Effector memory CD4-positive, alpha-beta T cell (primary cell): Measurements from ENCODE around the gene AGPAT2.

Experiments
- DNase-seq, 3 donors: peaks; one replicate each; pipeline ENCODE4 v3.0.0-alpha.2; 2020
- H3K27ac ChIP-seq: 2 replicates; pipeline ENCODE4 v1.7.0; 2013; ENCODE audit warnings: mild to moderate bottlenecking, low read length, moderate library complexity; ENCODE audit not compliant: insufficient read depth, poor library complexity, severe bottlenecking
- H3K27me3 ChIP-seq: replicated peaks from 2 replicates; pipeline ENCODE4 v1.7.0; 2013; ENCODE audit warnings: mild to moderate bottlenecking, low read length; ENCODE audit not compliant: insufficient read depth, control insufficient read depth, poor library complexity, severe bottlenecking
- H3K36me3 ChIP-seq: 2 replicates; pipeline ENCODE4 v1.7.0; 2013; ENCODE audit warnings: mild to moderate bottlenecking, low read length, moderate library complexity; ENCODE audit not compliant: control insufficient read depth, insufficient read depth
- H3K4me1 ChIP-seq: 2 replicates; pipeline ENCODE4 v1.7.0; 2013; ENCODE audit warnings: low read length, mild to moderate bottlenecking; ENCODE audit not compliant: control insufficient read depth, insufficient read depth, poor library complexity, severe bottlenecking
- H3K4me3 ChIP-seq: 2 replicates; pipeline ENCODE4 v1.7.0; 2013; ENCODE audit warnings: low read length, low read depth, mild to moderate bottlenecking; ENCODE audit not compliant: insufficient read depth, poor library complexity, severe bottlenecking
- H3K9me3 ChIP-seq: 2 replicates; pipeline ENCODE4 v1.7.0; 2013; ENCODE audit warnings: mild to moderate bottlenecking, low read length, moderate library complexity; ENCODE audit not compliant: control insufficient read depth

AGPAT2 gene

DNA sequence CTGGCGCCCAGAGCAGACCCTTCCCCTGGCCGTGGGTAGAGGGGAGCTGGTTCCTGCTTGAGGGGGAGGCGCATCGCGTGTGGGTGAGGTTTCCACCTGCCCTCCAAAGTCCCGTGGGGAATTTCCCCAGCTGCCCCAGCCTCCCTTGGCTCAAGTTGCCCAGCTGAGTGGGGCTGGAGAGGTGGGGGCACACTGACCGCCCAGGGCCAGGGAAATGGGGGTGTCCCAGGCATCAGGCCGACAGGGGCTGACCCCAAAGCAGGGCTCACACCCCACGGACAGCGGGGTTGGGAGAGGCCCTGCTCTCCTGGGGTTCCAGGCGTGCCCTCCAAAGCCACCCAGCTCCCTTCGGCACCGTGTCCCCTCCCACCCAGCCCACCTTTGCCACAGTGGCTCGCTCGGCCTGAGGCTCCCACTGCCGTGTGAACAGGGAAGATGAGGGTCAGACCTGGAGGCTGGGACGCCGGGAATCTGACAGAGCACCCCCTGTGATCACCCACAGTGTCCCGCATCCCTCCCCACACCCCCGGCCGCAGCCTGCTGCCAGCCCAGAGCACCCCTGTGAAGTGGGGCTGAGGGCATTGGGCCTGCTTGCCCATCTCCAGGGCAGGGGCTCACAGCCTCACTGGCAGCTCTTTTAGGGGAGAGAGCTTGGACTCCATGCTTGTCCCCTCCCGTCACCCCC is 25.5 kb downstream of the AGPAT2 start:
- H3K36me3 ChIP-seq: no peaks in the 10 kb centered on the region
- no peak for DNase-seq
- H3K9me3 ChIP-seq: no peaks in the 10 kb centered on the region
- no peak overlapping the region for H3K27ac ChIP-seq
- no peak overlapping the region for H3K4me3 ChIP-seq
- H3K27me3 ChIP-seq: peaks cover 61% of the 10 kb centered on the region
- peaks cover 23% of the 10 kb centered on the region for H3K4me1 ChIP-seq

DNA sequence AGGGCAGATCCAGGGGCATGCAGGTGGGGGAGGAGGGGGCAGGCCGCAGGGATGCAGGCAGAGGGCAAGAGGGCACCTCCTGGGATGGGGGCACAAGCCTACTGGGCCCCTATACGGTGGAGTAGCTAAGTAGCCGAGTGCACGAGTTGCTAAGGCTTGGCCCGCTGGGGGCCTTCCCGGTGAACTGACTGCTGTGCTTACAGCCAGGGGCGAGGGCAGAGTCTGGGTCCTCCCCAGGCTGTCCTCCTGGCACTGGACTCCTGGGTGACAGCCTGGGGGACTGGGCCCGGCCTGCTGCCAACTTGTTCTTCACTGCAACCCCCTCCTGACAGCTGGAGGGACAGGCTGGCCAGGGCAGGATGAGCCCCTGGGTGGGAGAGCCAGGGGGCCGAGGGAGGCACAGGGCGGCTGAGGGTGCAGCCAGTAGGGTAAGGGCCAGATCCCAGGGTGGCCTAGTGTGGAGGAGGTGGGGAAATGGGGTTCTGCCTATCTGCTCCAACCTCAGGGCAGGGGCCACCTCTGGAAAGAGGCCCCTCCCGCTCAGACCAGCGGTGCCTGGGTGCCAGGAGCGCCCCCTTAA is 26.2 kb downstream of the AGPAT2 start:
- H3K9me3 ChIP-seq: no peaks in the 10 kb centered on the region
- no peak overlapping the region for H3K4me3 ChIP-seq
- no peak for DNase-seq
- peaks cover 20% of the 10 kb centered on the region for H3K4me1 ChIP-seq
- H3K27ac ChIP-seq: no peak overlapping the region
- no peaks in the 10 kb centered on the region for H3K36me3 ChIP-seq
- peaks cover 61% of the 10 kb centered on the region for H3K27me3 ChIP-seq

- Histone ChIP-seq H3K36me3 (no peaks in the 10 kb centered on the region), H3K4me1 (peaks cover 19% of the 10 kb centered on the region), H3K27ac (no peak overlapping the region), H3K4me3 (no peak overlapping the region), H3K27me3 (peaks cover 64% of the 10 kb centered on the region), H3K9me3 (no peaks in the 10 kb centered on the region)
- DNase-seq: no peak
Measured at GRCh38 chr9:136659861-136660784, 27.1 kb downstream of the AGPAT2 start.

DNA sequence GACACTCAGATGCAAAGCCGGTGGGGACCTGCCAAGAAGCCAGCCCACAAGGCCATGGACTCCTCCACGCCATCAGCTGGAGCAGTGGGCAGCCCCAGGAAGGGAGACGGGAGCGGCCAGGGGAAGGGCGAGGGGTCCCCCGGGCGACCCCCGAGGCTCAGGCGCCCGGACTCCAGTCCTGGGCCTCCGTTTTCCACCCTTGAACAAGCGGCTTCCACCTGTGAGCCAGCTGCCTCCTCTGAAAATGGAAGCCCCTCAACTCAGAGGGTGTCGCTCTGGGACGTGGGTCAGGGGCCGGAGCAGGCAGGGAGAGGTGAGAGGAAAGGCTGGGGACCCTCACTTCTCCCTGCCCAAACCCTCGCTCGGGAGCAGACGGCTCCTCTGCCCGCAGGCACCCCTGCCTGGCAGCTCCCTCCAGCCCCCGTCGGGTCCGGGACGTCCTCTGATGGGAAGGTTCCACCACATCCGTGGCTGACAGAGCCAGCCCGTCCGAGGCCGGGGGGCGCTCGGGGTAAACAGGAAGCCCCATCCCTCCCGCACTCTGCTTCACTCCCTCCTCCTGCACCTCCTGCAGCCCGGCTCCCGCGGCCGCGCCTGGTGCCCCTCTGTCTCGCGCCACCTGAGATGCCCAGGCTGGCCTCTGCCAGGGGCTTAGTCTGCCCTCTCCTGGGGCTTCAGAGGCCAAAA is 28.3 kb downstream of the AGPAT2 start:
- Histone ChIP-seq H3K4me3 (no peak overlapping the region), H3K27ac (no peak overlapping the region), H3K4me1 (peaks cover 14% of the 10 kb centered on the region), H3K27me3 (peaks cover 55% of the 10 kb centered on the region), H3K36me3 (no peaks in the 10 kb centered on the region), H3K9me3 (no peaks in the 10 kb centered on the region)
- no peak for DNase-seq

DNA sequence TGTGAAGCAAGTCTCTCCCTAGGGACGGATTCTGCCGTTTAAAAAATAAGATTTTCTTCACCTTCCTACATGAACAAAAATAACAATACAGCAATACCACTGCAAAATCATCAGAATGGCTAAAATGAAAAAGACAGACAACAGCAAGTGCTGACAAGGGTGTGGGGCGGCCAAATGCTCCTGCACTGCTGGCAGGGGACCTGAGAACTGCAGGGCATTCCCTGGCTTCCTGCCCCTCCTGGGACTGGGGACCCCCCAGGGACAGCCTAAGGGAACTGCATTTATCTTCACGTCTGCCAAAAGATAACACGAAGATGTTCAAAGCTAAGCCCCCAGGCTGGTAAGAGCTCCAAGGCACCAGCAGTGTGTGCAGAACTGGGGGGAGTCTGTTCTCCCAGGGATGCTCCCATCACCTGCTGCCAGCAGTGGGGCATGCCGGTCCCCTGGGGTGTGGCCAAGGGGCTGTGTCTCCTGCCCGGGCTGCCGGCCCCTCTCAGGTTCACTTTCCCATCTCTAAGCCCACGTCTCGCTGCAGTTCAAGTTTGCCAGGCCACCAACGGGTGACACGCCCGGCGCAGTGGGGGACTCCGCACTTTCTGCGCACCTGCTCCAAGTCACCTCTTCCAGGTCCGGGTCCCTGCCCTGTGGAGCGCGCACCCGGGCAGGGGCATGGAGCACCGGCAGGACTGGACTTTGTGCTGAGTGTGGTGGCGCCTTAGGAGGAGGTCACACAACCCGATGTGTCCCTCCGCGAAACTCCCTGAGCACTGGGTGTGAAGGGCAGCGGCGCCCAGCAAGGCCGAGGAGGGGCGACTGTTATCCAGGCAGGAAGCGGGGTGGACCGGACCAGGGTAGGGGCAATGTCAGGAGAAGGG is 29.0 kb downstream of the AGPAT2 start:
- peaks cover 14% of the 10 kb centered on the region for H3K4me1 ChIP-seq
- DNase-seq: no peak
- no peak overlapping the region for H3K27ac ChIP-seq
- no peaks in the 10 kb centered on the region for H3K36me3 ChIP-seq
- no peak overlapping the region for H3K4me3 ChIP-seq
- H3K9me3 ChIP-seq: no peaks in the 10 kb centered on the region
- H3K27me3 ChIP-seq: peaks cover 47% of the 10 kb centered on the region

DNA sequence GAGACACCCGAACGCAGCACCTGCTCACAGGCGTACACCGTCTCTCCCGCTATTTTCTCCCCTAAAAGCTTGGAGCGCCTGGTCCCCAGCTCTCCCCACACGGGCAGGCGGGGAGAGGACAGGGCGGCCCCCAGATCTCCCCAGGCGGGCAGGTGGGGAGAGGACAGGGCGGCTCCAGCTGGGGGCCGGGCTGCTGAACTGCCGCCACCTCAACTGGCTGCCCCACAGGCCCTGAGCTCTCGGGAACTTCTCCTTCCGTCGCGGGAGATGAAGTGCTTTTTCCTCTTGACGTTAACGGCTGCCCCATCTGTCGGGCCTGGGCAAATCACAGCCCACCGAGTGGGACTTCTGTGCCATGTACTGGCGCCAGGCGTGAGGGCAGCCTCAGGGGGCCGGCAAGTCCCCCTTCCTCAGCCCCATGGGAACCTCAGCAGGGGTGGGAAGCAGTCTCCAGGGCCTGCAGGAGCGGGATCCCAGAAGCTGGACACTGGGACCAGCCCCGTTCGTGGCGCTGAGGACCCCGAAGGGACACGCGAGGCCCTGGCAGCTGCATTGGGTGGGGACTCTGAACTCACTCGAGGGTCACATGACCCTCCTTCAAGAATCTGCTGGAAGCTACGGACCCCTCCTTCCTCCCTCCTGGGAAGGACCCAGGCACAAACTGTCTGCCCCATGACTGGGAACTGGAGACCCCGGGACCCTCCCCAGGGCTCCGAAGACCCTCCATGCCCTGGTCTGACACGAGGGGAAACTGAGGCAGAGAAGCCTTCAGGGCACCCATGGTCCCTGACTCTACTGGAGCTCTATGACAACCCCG is 30.3 kb downstream of the AGPAT2 start:
- no peaks in the 10 kb centered on the region for H3K9me3 ChIP-seq
- no peak overlapping the region for H3K4me3 ChIP-seq
- no peak overlapping the region for H3K27ac ChIP-seq
- no peaks in the 10 kb centered on the region for H3K36me3 ChIP-seq
- peaks cover 14% of the 10 kb centered on the region for H3K4me1 ChIP-seq
- no peak for DNase-seq
- peaks cover 47% of the 10 kb centered on the region for H3K27me3 ChIP-seq

DNA sequence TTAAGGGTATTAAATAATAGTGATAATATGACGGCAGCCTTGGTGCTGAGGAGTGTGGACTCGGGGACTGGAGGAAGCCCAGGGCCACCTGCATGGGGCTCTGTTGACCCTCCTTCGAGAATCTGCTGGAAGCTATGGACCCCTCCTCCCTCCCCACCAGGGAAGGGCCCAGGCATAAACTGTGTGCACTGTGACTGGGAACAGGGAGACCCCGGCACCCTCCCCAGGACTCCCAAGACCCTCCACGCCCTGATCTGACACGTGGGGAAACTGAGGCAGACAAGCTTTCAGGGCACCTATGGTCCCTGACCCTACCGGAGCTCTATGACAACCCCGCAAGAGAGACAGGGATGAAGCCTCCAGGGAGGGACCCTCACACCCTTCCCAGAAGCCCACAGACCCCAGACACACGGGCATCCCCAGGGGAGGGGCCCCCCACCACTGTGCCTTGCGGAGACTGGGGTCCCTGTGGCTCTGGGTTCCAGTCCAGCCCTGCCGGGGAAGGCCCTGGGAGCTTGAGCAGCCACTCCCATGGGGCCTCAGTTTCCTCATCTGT is 31.0 kb downstream of the AGPAT2 start:
- H3K9me3 ChIP-seq: no peaks in the 10 kb centered on the region
- H3K4me1 ChIP-seq: peaks cover 14% of the 10 kb centered on the region
- H3K4me3 ChIP-seq: no peak overlapping the region
- H3K36me3 ChIP-seq: no peaks in the 10 kb centered on the region
- no peak for DNase-seq
- peaks cover 47% of the 10 kb centered on the region for H3K27me3 ChIP-seq
- no peak overlapping the region for H3K27ac ChIP-seq

DNA sequence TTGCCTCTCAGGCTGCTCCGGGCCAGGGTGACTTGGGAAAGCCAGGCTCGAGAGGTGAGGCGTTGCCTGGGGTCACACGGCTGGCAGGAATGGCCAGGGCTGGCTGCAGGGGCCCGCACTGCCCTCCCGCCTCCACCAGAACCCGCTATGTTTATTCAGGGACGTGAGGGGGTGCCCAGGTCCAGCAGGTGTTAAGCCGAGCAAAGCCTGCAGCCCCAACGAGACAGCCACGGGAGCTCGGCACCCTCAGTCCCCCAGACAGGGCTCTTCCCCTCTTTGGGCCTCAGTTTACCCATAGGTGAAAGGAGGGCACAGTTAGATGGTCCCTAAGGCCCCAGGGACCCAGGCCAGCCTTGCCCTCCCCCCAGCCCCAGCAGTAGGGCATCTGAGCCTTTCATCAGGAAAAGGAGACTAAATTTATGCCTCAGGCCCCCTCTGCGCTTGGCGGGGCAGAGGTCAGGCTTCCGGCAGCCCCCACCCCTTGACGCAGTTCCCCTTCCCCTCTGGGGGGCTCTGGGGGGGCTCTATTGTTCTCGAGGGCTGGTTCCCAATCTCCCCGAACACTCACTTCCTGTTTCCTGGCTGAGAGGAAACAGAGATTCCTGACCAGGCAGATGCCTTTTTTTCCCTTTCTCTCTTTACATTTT is 31.6 kb downstream of the AGPAT2 start:
- DNase-seq: no peak
- no peaks in the 10 kb centered on the region for H3K9me3 ChIP-seq
- H3K27ac ChIP-seq: no peak overlapping the region
- peaks cover 45% of the 10 kb centered on the region for H3K27me3 ChIP-seq
- H3K4me3 ChIP-seq: no peak overlapping the region
- peaks cover 14% of the 10 kb centered on the region for H3K4me1 ChIP-seq
- no peaks in the 10 kb centered on the region for H3K36me3 ChIP-seq
